Measurements from ENCODE around the gene CCT7. TPM values are rescaled to one million over a fixed set of nuclear protein-coding genes. Genes with fewer than 3 reads are reported as not detected.

CCT7 gene
- total and polyA plus RNA-seq, 7 donors = 121 to 197 (median 173) TPM

GRCh38 chr2:73250872-73251846, 17.1 kb downstream of the CCT7 start:
- Histone ChIP-seq H3K27me3 (no peaks in the 10 kb centered on the region), H3K4me1 (peaks cover 0 to 7% (median 0%) of the 10 kb centered on the region in 4 donors), H3K9me3 (no peaks in the 10 kb centered on the region), H3K4me3 (no peak overlapping the region), H3K27ac (no peak overlapping the region), H3K36me3 (peaks cover 43 to 85% (median 78%) of the 10 kb centered on the region in 4 donors)
- WGBS, 2 donors = 91 to 94% methylated on average over 17 of the region's 17 CpGs
- intact Hi-C loops (cut with DNase I) = no loop called here
- no peak for DNase-seq
- TF ChIP-seq CTCF (IDR thresholded peaks at IDR 0.05) = no peak
- TF ChIP-seq POLR2AphosphoS5 (IDR thresholded peaks at IDR 0.05) = no peak
- no peak for TF ChIP-seq EP300 (IDR thresholded peaks at IDR 0.05)
- TF ChIP-seq POLR2A (IDR thresholded peaks at IDR 0.05) = no peak

GRCh38 chr2:73252238-73253027, 18.3 kb downstream of the CCT7 start:
- TF ChIP-seq POLR2A (IDR thresholded peaks at IDR 0.05) (no peak), POLR2AphosphoS5 (IDR thresholded peaks at IDR 0.05) (no peak)
- Histone ChIP-seq H3K9me3 (no peaks in the 10 kb centered on the region), H3K4me3 (no peak overlapping the region), H3K4me1 (peaks cover 0 to 7% (median 0%) of the 10 kb centered on the region in 4 donors), H3K36me3 (peaks cover 43 to 73% (median 68%) of the 10 kb centered on the region in 4 donors), H3K27me3 (no peaks in the 10 kb centered on the region), H3K27ac (no peak overlapping the region)
- 90 to 91% methylated on average over 17 of the region's 17 CpGs for WGBS, 2 donors
- DNase-seq = no peak
- intact Hi-C loops (cut with DNase I) = no loop called here

- WGBS, 2 donors = 59 to 62% methylated on average over 2 of the region's 2 CpGs
- Histone ChIP-seq H3K36me3 (peaks cover 43 to 63% (median 60%) of the 10 kb centered on the region in 4 donors), H3K4me1 (peaks cover 0 to 7% (median 0%) of the 10 kb centered on the region in 4 donors), H3K9me3 (no peaks in the 10 kb centered on the region), H3K27ac (no peak overlapping the region), H3K27me3 (no peaks in the 10 kb centered on the region), H3K4me3 (no peak overlapping the region)
- TF ChIP-seq EP300 (IDR thresholded peaks at IDR 0.05) = no peak
- TF ChIP-seq CTCF (IDR thresholded peaks at IDR 0.05) = no peak
- no peak for TF ChIP-seq POLR2A (IDR thresholded peaks at IDR 0.05)
- no peak for TF ChIP-seq POLR2AphosphoS5 (IDR thresholded peaks at IDR 0.05)
- no peak for DNase-seq
- intact Hi-C loops (cut with DNase I) = no loop called here
These were observed 19.3 kb downstream of the CCT7 start for GRCh38 chr2:73253400-73253799.

- WGBS, 2 donors = 87 to 89% methylated on average over 3 of the region's 3 CpGs
- Histone ChIP-seq H3K4me1 (peaks cover 0 to 7% (median 0%) of the 10 kb centered on the region in 4 donors), H3K27me3 (no peaks in the 10 kb centered on the region), H3K9me3 (no peaks in the 10 kb centered on the region), H3K4me3 (no peak overlapping the region), H3K36me3 (peaks cover 38 to 58% (median 55%) of the 10 kb centered on the region in 4 donors), H3K27ac (no peak overlapping the region)
- TF ChIP-seq CTCF (IDR thresholded peaks at IDR 0.05) = no peak
- TF ChIP-seq EP300 (IDR thresholded peaks at IDR 0.05) = no peak
- no peak for TF ChIP-seq POLR2A (IDR thresholded peaks at IDR 0.05)
- TF ChIP-seq POLR2AphosphoS5 (IDR thresholded peaks at IDR 0.05) = no peak
- no peak for DNase-seq
- intact Hi-C loops (cut with DNase I) = no loop called here
These were observed 19.8 kb downstream of the CCT7 start for GRCh38 chr2:73253901-73254300.
